Head of caudate nucleus (tissue), 42 donors: ENCODE results near the gene CTNNA2.
"Not testable (repeated sequence)": the region's sequence is repeated elsewhere in the genome, so short reads cannot be mapped to it uniquely, and the experiment has no call there.

ENCODE experiments used
- DNase-seq, 42 donors: peaks; one replicate each; pipeline versions ENCODE4 v3.0.0 to v3.0.0-alpha.2; 2020 to 2021; ENCODE audit warnings: mixed read lengths in 7 of 42
- intact Hi-C: fragments of 100-400 bp; cut with DNase I; formaldehyde crosslinking; loops from one replicate; pipeline ENCODE4 v1.15.0; 2022

CTNNA2 gene

GRCh38 chr2:80135001-80135400, 622.1 kb downstream of the CTNNA2 start:
- intact Hi-C loops, result no loop called here
- no peak for DNase-seq

GRCh38 chr2:80136338-80136737, 623.5 kb downstream of the CTNNA2 start:
- intact Hi-C loops, result no loop called here
- DNase-seq, result no peak

- intact Hi-C loops, result no loop called here
- no peak for DNase-seq
Observed at GRCh38 chr2:80139001-80139400, 626.1 kb downstream of the CTNNA2 start.

GRCh38 chr2:80141007-80141726, 628.3 kb downstream of the CTNNA2 start:
- intact Hi-C loops, result no loop called here
- DNase-seq, result no peak

- no peak for DNase-seq
- intact Hi-C loops, result no loop called here
Observed at GRCh38 chr2:80145499-80145898, 632.6 kb downstream of the CTNNA2 start.

- intact Hi-C loops, DNase-seq: not testable (repeated sequence)
Observed at GRCh38 chr2:80146757-80147156, 633.9 kb downstream of the CTNNA2 start.

GRCh38 chr2:80147690-80148089, 634.8 kb downstream of the CTNNA2 start:
- intact Hi-C loops, result no loop called here
- DNase-seq, result no peak

GRCh38 chr2:80148906-80149305, 636.1 kb downstream of the CTNNA2 start:
- DNase-seq, result no peak
- intact Hi-C loops, result no loop called here

- intact Hi-C loops, result no loop called here
- no peak for DNase-seq
Observed at GRCh38 chr2:80149991-80150390, 637.1 kb downstream of the CTNNA2 start.

GRCh38 chr2:80151248-80151647, 638.4 kb downstream of the CTNNA2 start:
- intact Hi-C loops, result no loop called here
- DNase-seq, result no peak

- no peak for DNase-seq
- intact Hi-C loops, result no loop called here
Observed at GRCh38 chr2:80151651-80152050, 638.8 kb downstream of the CTNNA2 start.

- no peak for DNase-seq
- intact Hi-C loops, result no loop called here
Observed at GRCh38 chr2:80153151-80153550, 640.3 kb downstream of the CTNNA2 start.

GRCh38 chr2:80153768-80154167, 640.9 kb downstream of the CTNNA2 start:
- intact Hi-C loops, result no loop called here
- DNase-seq, result no peak

GRCh38 chr2:80154231-80154915, 641.5 kb downstream of the CTNNA2 start:
- intact Hi-C loops, result no loop called here
- DNase-seq, result no peak

- DNase-seq, result no peak
- intact Hi-C loops, result no loop called here
Observed at GRCh38 chr2:80164375-80164774, 651.5 kb downstream of the CTNNA2 start.

GRCh38 chr2:80166483-80167171, 653.8 kb downstream of the CTNNA2 start:
- intact Hi-C loops, result no loop called here
- no peak for DNase-seq

- intact Hi-C loops, result no loop called here
- no peak for DNase-seq
Observed at GRCh38 chr2:80167284-80167808, 654.5 kb downstream of the CTNNA2 start.

- DNase-seq, result no peak
- intact Hi-C loops, result no loop called here
Observed at GRCh38 chr2:80168037-80168436, 655.2 kb downstream of the CTNNA2 start.

GRCh38 chr2:80168801-80169200, 656.0 kb downstream of the CTNNA2 start:
- DNase-seq, result no peak
- intact Hi-C loops, result no loop called here
